Esophagus muscularis mucosa (tissue), 4 donors: ENCODE measurements around the gene GPC6.

Experiments
- CTCF ChIP-seq, 3 experiments: fragments of 200-600 bp in 2 of 3; fragments of 450-650 bp in 1 of 3; sonication (generic) in 2 of 3; IDR thresholded peaks; one replicate each; pipeline ENCODE4 v1.5.1; 2017 to 2019; ENCODE audit warnings: antibody characterized with exemption in 3 of 3, mild to moderate bottlenecking in 2 of 3, moderate library complexity in 1 of 3
- EP300 ChIP-seq: sonication (generic); formaldehyde crosslinking; IDR thresholded peaks from one replicate; pipeline ENCODE4 v1.6.1; 2017; ENCODE audit warnings: antibody characterized with exemption
- POLR2A ChIP-seq: fragments of 450-650 bp; IDR thresholded peaks from one replicate; pipeline ENCODE4 v1.6.1; 2017; ENCODE audit warnings: antibody characterized with exemption, moderate library complexity, mild to moderate bottlenecking, low read depth

GRCh38 chr13:93625536-93625935 lies 398.9 kb downstream of the GPC6 start:
- TF ChIP-seq EP300 (no peak), CTCF (IDR thresholded peaks at IDR 0.05) (no peak), POLR2A (no peak)
